Right renal cortex interstitium (tissue), 3 donors: Measurements from ENCODE around the gene NT5DC1. TPM values are rescaled to one million over a fixed set of nuclear protein-coding genes. Genes with fewer than 3 reads are reported as not detected.

Source experiments
- polyA plus RNA-seq, 3 donors: library from polyadenylated mRNA; unstranded; fragments of 120-200 nt; gene quantifications; one replicate each; pipeline ENCODE4 v1.2.1, GENCODE V29; 2013; ENCODE audit not compliant: insufficient read length in 3 of 3

Gene NT5DC1
- polyA plus RNA-seq, 3 donors, result 43.4 to 45.6 (median 44.6) TPM

Other genes with a start within 250 kb of the NT5DC1 start
- 1 to 10 TPM; 4.9 to 5.3 (median 5.1) TPM for gene FRK, start 40.0 kb upstream of the NT5DC1 start, polyA plus RNA-seq
- gene COL10A1, start 25.3 kb downstream of the NT5DC1 start, polyA plus RNA-seq, result under 1 TPM; 0.33 to 0.54 (median 0.50) TPM
- 10 to 100 TPM; 57.5 to 63.5 (median 59.8) TPM for gene TSPYL4, start 153.2 kb downstream of the NT5DC1 start, polyA plus RNA-seq
- gene TSPYL1, start 179.1 kb downstream of the NT5DC1 start, polyA plus RNA-seq, result 100 to 1,000 TPM; 105 to 110 (median 109) TPM